KMS-11 (cell line): Measurements from ENCODE around the gene EEF1AKMT3.

ENCODE experiments used
- H2AFZ ChIP-seq: fragments of 200-600 bp; sonication (generic); 2 replicates; pipeline ENCODE4 v1.6.1; 2016; ENCODE audit warnings: antibody characterized with exemption, mixed run types, low read depth
- H3K27ac ChIP-seq: fragments of 200-600 bp; sonication (generic); 2 replicates; pipeline ENCODE4 v1.6.1; 2016; ENCODE audit warnings: mild to moderate bottlenecking, mixed run types
- H3K27me3 ChIP-seq: fragments of 200-600 bp; sonication (generic); 2 replicates; pipeline ENCODE4 v1.6.1; 2017; ENCODE audit warnings: mild to moderate bottlenecking, low read depth, mixed run types, moderate library complexity; ENCODE audit not compliant: insufficient read depth
- H3K36me3 ChIP-seq: fragments of 200-600 bp; sonication (generic); 2 replicates; pipeline ENCODE4 v1.6.1; 2017; ENCODE audit warnings: mild to moderate bottlenecking, mixed run types; ENCODE audit not compliant: insufficient read depth
- H3K4me1 ChIP-seq: fragments of 200-600 bp; sonication (generic); 2 replicates; pipeline ENCODE4 v1.6.1; 2016; ENCODE audit warnings: mild to moderate bottlenecking, low read depth, mixed run types; ENCODE audit not compliant: poor library complexity, severe bottlenecking
- H3K4me2 ChIP-seq: fragments of 200-600 bp; sonication (generic); 2 replicates; pipeline ENCODE4 v1.7.0; 2016; ENCODE audit warnings: mild to moderate bottlenecking, mixed run types
- H3K4me3 ChIP-seq: fragments of 200-600 bp; sonication (generic); IDR thresholded peaks from 2 replicates; pipeline ENCODE4 v1.6.1; 2017; ENCODE audit warnings: low read depth, low read length, mixed read lengths; ENCODE audit not compliant: insufficient read depth
- H3K79me2 ChIP-seq: fragments of 200-600 bp; sonication (generic); 2 replicates; pipeline ENCODE4 v1.6.1; 2016; ENCODE audit warnings: low read depth, mixed run types; ENCODE audit not compliant: insufficient read depth
- H3K9ac ChIP-seq: fragments of 200-600 bp; sonication (generic); 2 replicates; pipeline ENCODE4 v1.6.1; 2016; ENCODE audit warnings: mild to moderate bottlenecking, mixed run types
- H4K20me1 ChIP-seq: fragments of 200-600 bp; sonication (generic); 2 replicates; pipeline ENCODE4 v1.6.1; 2016; ENCODE audit warnings: mild to moderate bottlenecking, mixed run types; ENCODE audit not compliant: insufficient read depth
- TF ChIP-seq, protein P1 (sequence below): fragments of 200-600 bp; sonication (generic); conservative IDR thresholded peaks from 2 replicates; pipeline ENCODE4 v1.6.1; 2017; ENCODE audit warnings: low read depth, mild to moderate bottlenecking, antibody characterized with exemption, low read length, moderate library complexity, mixed read lengths

The EEF1AKMT3 gene

DNA sequence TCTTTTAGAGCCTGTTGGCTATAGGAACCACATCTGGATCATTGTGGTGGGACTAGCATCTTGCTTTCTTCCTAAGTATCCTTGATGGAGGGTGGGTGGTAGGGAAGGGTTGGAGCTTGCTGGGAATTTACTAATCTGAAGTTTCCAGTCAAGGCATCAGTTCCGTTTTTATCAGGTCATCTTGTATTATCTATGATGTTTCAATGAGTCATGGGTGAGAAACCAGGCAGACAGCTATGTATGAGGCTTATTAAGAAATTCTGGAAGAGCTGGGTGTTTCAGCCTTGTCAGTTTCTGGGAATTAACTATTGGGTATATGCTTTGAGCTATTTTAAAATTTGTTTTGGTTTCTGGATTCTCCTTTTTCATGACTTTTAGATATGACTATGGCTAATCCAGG is 21.5 kb downstream of the EEF1AKMT3 start:
- no peak overlapping the region for H2AFZ ChIP-seq
- H3K36me3 ChIP-seq = peaks cover 35% of the 10 kb centered on the region; the same call in 1 of the 2 replicates
- H3K27ac ChIP-seq = no peak overlapping the region
- no peak overlapping the region for H3K4me3 ChIP-seq
- 0 out of 2 replicates have a peak, but pooled peaks cover 4% of the 10 kb centered on the region for H4K20me1 ChIP-seq
- no peaks in the 10 kb centered on the region for H3K79me2 ChIP-seq
- H3K4me1 ChIP-seq = no peaks in the 10 kb centered on the region
- no peak overlapping the region for H3K9ac ChIP-seq
- no peak overlapping the region for H3K4me2 ChIP-seq
- no peaks in the 10 kb centered on the region for H3K27me3 ChIP-seq
- TF ChIP-seq, protein P1, sequence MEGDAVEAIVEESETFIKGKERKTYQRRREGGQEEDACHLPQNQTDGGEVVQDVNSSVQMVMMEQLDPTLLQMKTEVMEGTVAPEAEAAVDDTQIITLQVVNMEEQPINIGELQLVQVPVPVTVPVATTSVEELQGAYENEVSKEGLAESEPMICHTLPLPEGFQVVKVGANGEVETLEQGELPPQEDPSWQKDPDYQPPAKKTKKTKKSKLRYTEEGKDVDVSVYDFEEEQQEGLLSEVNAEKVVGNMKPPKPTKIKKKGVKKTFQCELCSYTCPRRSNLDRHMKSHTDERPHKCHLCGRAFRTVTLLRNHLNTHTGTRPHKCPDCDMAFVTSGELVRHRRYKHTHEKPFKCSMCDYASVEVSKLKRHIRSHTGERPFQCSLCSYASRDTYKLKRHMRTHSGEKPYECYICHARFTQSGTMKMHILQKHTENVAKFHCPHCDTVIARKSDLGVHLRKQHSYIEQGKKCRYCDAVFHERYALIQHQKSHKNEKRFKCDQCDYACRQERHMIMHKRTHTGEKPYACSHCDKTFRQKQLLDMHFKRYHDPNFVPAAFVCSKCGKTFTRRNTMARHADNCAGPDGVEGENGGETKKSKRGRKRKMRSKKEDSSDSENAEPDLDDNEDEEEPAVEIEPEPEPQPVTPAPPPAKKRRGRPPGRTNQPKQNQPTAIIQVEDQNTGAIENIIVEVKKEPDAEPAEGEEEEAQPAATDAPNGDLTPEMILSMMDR = no peak

DNA sequence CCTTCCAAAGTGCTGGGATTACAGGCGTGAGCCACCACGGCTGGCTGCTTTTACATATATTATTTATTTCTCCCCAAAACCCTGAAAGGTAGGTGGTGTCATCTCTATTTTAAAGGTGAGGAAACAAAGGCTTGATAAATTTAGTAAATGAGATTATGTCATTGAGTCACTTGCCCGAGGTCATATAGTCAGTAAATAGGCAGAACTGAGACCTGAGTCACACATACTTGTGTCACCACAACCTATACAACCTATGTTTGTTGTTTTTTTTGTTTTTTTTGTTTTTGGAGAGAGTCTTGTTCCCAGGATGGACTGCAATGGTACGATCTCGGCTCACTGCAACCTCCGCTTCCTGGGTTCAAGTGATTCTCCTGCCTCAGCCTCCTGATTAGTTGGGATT is 22.9 kb downstream of the EEF1AKMT3 start:
- no peak overlapping the region for H3K4me3 ChIP-seq
- no peak overlapping the region for H3K27ac ChIP-seq
- TF ChIP-seq, protein P1 = no peak
- peaks cover 30% of the 10 kb centered on the region; the same call in 1 of the 2 replicates for H3K36me3 ChIP-seq
- H3K79me2 ChIP-seq = no peaks in the 10 kb centered on the region
- H4K20me1 ChIP-seq = 0 out of 2 replicates have a peak, but pooled peaks cover 4% of the 10 kb centered on the region
- H3K27me3 ChIP-seq = no peaks in the 10 kb centered on the region
- no peaks in the 10 kb centered on the region for H3K4me1 ChIP-seq
- no peak overlapping the region for H2AFZ ChIP-seq
- H3K9ac ChIP-seq = no peak overlapping the region
- no peak overlapping the region for H3K4me2 ChIP-seq

DNA sequence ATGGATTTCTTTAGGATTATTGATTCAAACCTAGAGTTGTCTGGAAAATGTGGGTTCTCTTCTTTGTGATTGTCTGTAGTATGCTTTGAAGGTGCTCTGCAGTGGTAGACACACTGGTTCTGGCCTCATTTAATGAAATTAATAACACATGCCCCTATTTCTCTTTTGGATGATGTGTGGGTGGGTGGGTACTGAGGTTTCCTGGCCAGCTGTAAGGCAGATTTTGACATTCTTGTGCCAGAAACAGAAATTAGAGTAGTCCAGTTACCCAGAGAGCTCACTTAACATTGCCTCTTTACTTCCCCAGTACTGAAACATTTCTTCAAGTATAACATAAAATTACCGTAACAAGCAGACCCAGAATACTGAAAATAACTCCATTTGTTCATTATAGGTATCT is 24.6 kb downstream of the EEF1AKMT3 start:
- H3K4me3 ChIP-seq = no peak overlapping the region
- H3K9ac ChIP-seq = no peak overlapping the region
- no peaks in the 10 kb centered on the region for H3K27me3 ChIP-seq
- no peaks in the 10 kb centered on the region for H3K79me2 ChIP-seq
- no peak overlapping the region for H2AFZ ChIP-seq
- no peaks in the 10 kb centered on the region for H3K4me1 ChIP-seq
- peaks cover 16% of the 10 kb centered on the region; the same call in 1 of the 2 replicates for H3K36me3 ChIP-seq
- no peak overlapping the region for H3K4me2 ChIP-seq
- H3K27ac ChIP-seq = no peak overlapping the region
- H4K20me1 ChIP-seq = no peaks in the 10 kb centered on the region
- TF ChIP-seq, protein P1 = no peak

DNA sequence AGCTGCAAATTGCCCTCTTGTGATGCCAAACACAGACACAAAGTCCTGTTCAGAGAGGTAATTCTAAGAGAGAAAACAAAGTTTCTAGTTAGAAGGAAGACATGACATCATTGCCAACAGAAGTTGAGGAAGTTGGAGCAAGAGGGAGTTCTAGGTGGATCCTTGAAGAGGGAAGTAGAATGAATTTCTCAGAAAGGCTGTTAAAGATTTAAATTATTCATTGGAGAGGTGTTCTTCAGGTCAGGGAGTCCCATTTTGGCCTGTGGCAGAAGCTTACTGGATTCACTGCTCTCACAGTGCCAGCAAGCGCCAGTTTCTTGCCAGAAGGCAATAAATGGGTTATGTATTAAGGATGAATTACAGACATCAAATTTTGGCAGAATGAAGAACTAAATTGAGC is 25.5 kb downstream of the EEF1AKMT3 start:
- Histone ChIP-seq H2AFZ (no peak overlapping the region), H4K20me1 (no peaks in the 10 kb centered on the region), H3K4me1 (no peaks in the 10 kb centered on the region), H3K27ac (no peak overlapping the region), H3K27me3 (no peaks in the 10 kb centered on the region), H3K4me3 (no peak overlapping the region), H3K4me2 (no peak overlapping the region), H3K79me2 (no peaks in the 10 kb centered on the region), H3K9ac (no peak overlapping the region), H3K36me3 (peaks cover 9% of the 10 kb centered on the region; the same call in 1 of the 2 replicates)
- TF ChIP-seq, protein P1 = no peak
